H1 (cell line): ENCODE results near the gene RIPOR3.

Experiments used
- CEBPB ChIP-seq: IDR thresholded peaks from 2 replicates; pipeline ENCODE4 v1.6.1; 2012; ENCODE audit warnings: low read depth, low read length
- CTCF ChIP-seq, 3 experiments: IDR thresholded peaks; 1 replicate in 2 of 3; 2 replicates in 1 of 3; pipeline versions ENCODE4 v1.5.1 to v1.6.1; 2011; ENCODE audit warnings: low read length in 3 of 3, mild to moderate bottlenecking in 3 of 3, inconsistent platforms in 2 of 3, low read depth in 1 of 3, moderate library complexity in 1 of 3; ENCODE audit not compliant: insufficient read depth in 1 of 3; ENCODE audit errors: control extremely low read depth in 1 of 3
- EZH2 ChIP-seq: fragments of 200-600 bp; sonication (generic); IDR thresholded peaks from 2 replicates; pipeline ENCODE4 v1.7.1; 2012; ENCODE audit warnings: low read depth, mild to moderate bottlenecking, moderate library complexity, low read length, inconsistent platforms; ENCODE audit not compliant: severe bottlenecking
- MAFK ChIP-seq: IDR thresholded peaks from 2 replicates; pipeline ENCODE4 v1.6.1; 2012; ENCODE audit warnings: low read depth, mild to moderate bottlenecking, improper control_type of control experiment, low read length
- PHF8 ChIP-seq: fragments of 200-600 bp; sonication (generic); conservative IDR thresholded peaks from 2 replicates; pipeline ENCODE4 v1.7.1; 2012; ENCODE audit warnings: low read depth, mild to moderate bottlenecking, inconsistent platforms, low read length, moderate library complexity
- POLR2A ChIP-seq, 2 experiments: IDR thresholded peaks; 1 replicate in 1 of 2; 2 replicates in 1 of 2; pipeline ENCODE4 v1.6.1; 2011; ENCODE audit warnings: low read depth in 2 of 2, low read length in 2 of 2, mild to moderate bottlenecking in 2 of 2; ENCODE audit errors: control extremely low read depth in 1 of 2
- SIN3A ChIP-seq, 2 experiments: IDR thresholded peaks in 1 of 2; conservative IDR thresholded peaks in 1 of 2; 2 replicates each; pipeline ENCODE4 v1.6.1; 2011 to 2012; ENCODE audit warnings: low read length in 2 of 2, improper control_type of control experiment in 1 of 2, low read depth in 1 of 2, mild to moderate bottlenecking in 1 of 2

- TF ChIP-seq CTCF (IDR thresholded peaks at IDR 0.05; ENCODE audit: control extremely low read depth in 1 of 3, insufficient read depth in 1 of 3, low read depth in 1 of 3, low read length in 3 of 3), result no peak
- TF ChIP-seq POLR2A (IDR thresholded peaks at IDR 0.05; ENCODE audit: control extremely low read depth in 1 of 2, low read depth in 2 of 2, low read length in 2 of 2), result no peak
- TF ChIP-seq EZH2, result no peak
- no peak for TF ChIP-seq CEBPB
- TF ChIP-seq PHF8, result no peak
- TF ChIP-seq SIN3A (conservative IDR thresholded peaks at IDR 0.05 in 1 of 2, IDR thresholded peaks at IDR 0.05 in 1 of 2; ENCODE audit: low read depth in 1 of 2, low read length in 2 of 2), result no peak
- no peak for TF ChIP-seq MAFK
Measured at GRCh38 chr20:50557549-50558134, 133.7 kb downstream of the RIPOR3 start.
